Measurements from ENCODE around the gene RTL10.

The RTL10 gene

GRCh38 chr22:19876314-19876940 is 21.8 kb upstream of the RTL10 start:
- no peak for DNase-seq (ENCODE audit: low read depth in 3 of 3)

GRCh38 chr22:19875531-19876313 is 21.0 kb upstream of the RTL10 start:
- DNase-seq (ENCODE audit: low read depth in 3 of 3): no peak

- no peak for DNase-seq (ENCODE audit: low read depth in 3 of 3)
These were observed 20.4 kb upstream of the RTL10 start for GRCh38 chr22:19875061-19875530.

GRCh38 chr22:19874307-19875060 is 19.8 kb upstream of the RTL10 start:
- no peak for DNase-seq (ENCODE audit: low read depth in 3 of 3)

- DNase-seq (ENCODE audit: low read depth in 3 of 3): no peak
These were observed 19.3 kb upstream of the RTL10 start for GRCh38 chr22:19873960-19874306.

- DNase-seq (ENCODE audit: low read depth in 3 of 3): no peak
These were observed 18.7 kb upstream of the RTL10 start for GRCh38 chr22:19873138-19873959.

- no peak for DNase-seq (ENCODE audit: low read depth in 3 of 3)
These were observed 18.1 kb upstream of the RTL10 start for GRCh38 chr22:19872779-19873137.

GRCh38 chr22:19871845-19872778 is 17.4 kb upstream of the RTL10 start:
- DNase-seq (ENCODE audit: low read depth in 3 of 3): no peak

- DNase-seq (ENCODE audit: low read depth in 3 of 3): no peak
These were observed 16.6 kb upstream of the RTL10 start for GRCh38 chr22:19871023-19871844.

- no peak for DNase-seq (ENCODE audit: low read depth in 3 of 3)
These were observed 15.7 kb upstream of the RTL10 start for GRCh38 chr22:19870153-19871022.

- no peak for DNase-seq (ENCODE audit: low read depth in 3 of 3)
These were observed 15.0 kb upstream of the RTL10 start for GRCh38 chr22:19869497-19870152.

- DNase-seq (ENCODE audit: low read depth in 3 of 3): no peak
These were observed 14.2 kb upstream of the RTL10 start for GRCh38 chr22:19868773-19869471.

GRCh38 chr22:19868333-19868732 is 13.7 kb upstream of the RTL10 start:
- no peak for DNase-seq (ENCODE audit: low read depth in 3 of 3)

GRCh38 chr22:19867617-19868016 is 12.9 kb upstream of the RTL10 start:
- DNase-seq (ENCODE audit: low read depth in 3 of 3): no peak

GRCh38 chr22:19866665-19867009 is 12.0 kb upstream of the RTL10 start:
- no peak for DNase-seq (ENCODE audit: low read depth in 3 of 3)

GRCh38 chr22:19865141-19865829 is 10.6 kb upstream of the RTL10 start:
- DNase-seq (ENCODE audit: low read depth in 3 of 3): no peak

- no peak for DNase-seq (ENCODE audit: low read depth in 3 of 3)
These were observed 9.9 kb upstream of the RTL10 start for GRCh38 chr22:19864538-19865106.
